PFSK-1 (cell line): Measurements from ENCODE around the gene XRRA1.

Source experiments
- FOXP2 ChIP-seq: optimal IDR thresholded peaks from 2 replicates; pipeline ENCODE3; 2011; ENCODE audit warnings: borderline replicate concordance, control low read depth, inconsistent platforms; ENCODE audit not compliant: insufficient read depth; ENCODE audit errors: extremely low read length, extremely low read depth
- POLR2AphosphoS5 ChIP-seq: IDR thresholded peaks from 2 replicates; pipeline ENCODE4 v1.6.1; 2012; ENCODE audit warnings: low read depth, mild to moderate bottlenecking, control low read depth, low read length, moderate library complexity
- REST ChIP-seq, 2 experiments: IDR thresholded peaks; 2 replicates each; pipeline versions ENCODE4 v1.6.1 to v1.8.0; 2011 to 2012; ENCODE audit warnings: low read depth in 2 of 2, low read length in 2 of 2, control low read depth in 1 of 2, inconsistent platforms in 1 of 2, mild to moderate bottlenecking in 1 of 2, moderate library complexity in 1 of 2; ENCODE audit not compliant: insufficient read depth in 1 of 2
- SIN3A ChIP-seq: IDR thresholded peaks from 2 replicates; pipeline ENCODE4 v1.6.1; 2012; ENCODE audit warnings: mild to moderate bottlenecking, low read length, moderate library complexity, borderline replicate concordance; ENCODE audit not compliant: insufficient read depth
- TAF1 ChIP-seq: IDR thresholded peaks from 2 replicates; pipeline ENCODE4 v1.6.1; 2012; ENCODE audit warnings: low read length, control low read depth, borderline replicate concordance; ENCODE audit not compliant: insufficient read depth

XRRA1 gene

GRCh38 chr11:74929431-74930363 is 19.2 kb downstream of the XRRA1 start:
- TF ChIP-seq SIN3A (no peak), REST (IDR thresholded peaks at IDR 0.05; ENCODE audit: insufficient read depth in 1 of 2, low read depth in 2 of 2, low read length in 2 of 2) (no peak), POLR2AphosphoS5 (no peak), TAF1 (no peak), FOXP2 (no peak)

DNA sequence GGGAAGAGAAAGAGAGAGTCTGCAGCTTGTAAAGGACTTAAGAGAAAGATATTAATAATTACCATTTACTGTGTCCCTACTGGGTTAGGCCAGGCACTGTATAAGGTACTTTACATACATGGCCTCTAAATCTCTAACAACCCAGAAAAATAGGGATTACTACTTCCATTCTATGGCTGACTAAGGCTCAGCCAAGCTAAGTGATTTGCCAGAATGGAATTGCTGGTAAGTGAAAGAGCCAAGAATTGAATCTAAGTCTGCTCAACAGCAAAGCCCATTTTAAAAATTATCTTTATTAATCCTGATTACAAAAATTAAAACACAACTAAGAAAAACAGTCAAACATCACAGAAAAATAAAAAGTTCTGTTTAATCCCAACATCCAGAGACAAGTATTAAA is 21.4 kb downstream of the XRRA1 start:
- TF ChIP-seq SIN3A (no peak), FOXP2 (no peak), REST (IDR thresholded peaks at IDR 0.05; ENCODE audit: insufficient read depth in 1 of 2, low read depth in 2 of 2, low read length in 2 of 2) (no peak), TAF1 (no peak), POLR2AphosphoS5 (no peak)

DNA sequence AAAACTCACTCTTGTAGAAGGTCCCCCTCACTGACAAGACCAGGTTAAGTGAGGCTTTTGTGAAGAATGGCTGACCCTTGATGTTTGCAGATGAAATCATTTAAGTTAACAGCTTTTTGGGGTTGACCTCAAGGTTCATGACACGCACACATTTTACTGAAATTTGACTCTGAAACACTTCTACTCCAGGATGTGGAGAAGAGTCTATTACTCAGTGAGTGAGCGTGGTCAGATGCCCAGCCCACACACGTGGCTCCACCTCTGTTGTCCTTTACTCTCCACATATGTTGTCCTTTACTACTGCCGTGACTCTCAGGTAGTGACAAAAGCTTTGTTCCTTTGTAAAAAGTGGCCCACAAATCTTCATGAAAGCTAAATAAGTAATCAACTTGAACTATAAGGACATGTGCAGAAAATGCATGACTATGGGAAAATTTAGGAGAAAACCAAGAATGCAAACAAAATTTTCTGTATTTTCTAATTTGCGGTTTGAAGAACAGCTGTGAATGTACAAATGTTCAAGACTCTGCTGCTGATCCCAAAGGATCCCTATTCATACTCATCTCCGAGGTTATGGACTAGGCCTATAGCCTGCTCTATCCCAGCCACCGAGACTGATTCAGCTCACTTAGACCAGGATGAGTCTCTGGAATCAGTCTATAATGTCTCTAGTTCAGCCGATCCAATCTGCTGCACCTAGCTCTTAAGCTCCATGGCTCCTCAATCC is 22.4 kb downstream of the XRRA1 start:
- no peak for TF ChIP-seq FOXP2

- TF ChIP-seq POLR2AphosphoS5 (no peak), REST (IDR thresholded peaks at IDR 0.05; ENCODE audit: insufficient read depth in 1 of 2, low read depth in 2 of 2, low read length in 2 of 2) (no peak), SIN3A (no peak), FOXP2 (no peak), TAF1 (no peak)
These were observed 23.6 kb downstream of the XRRA1 start for GRCh38 chr11:74925281-74925680.

DNA sequence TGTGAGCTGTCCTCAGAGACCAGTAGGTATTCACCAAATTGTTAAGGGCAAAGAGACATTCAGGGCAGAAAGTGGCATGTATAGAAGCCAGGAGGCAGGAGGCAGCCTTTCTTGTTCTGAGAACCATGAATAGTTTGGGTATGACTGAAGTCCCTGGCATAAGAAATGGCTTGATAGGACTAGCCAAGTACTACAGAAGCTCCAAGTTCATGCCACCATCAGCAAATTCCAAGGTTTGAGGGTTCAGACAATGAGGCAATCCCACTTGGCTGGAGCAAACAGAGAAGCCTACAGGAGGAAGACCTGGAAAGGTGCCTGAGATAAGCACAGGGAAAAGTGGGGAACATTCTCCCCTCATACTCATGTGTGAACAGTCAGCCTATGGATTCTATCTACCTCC is 25.8 kb downstream of the XRRA1 start:
- TF ChIP-seq POLR2AphosphoS5 (no peak), TAF1 (no peak), SIN3A (no peak), FOXP2 (no peak), REST (IDR thresholded peaks at IDR 0.05; ENCODE audit: insufficient read depth in 1 of 2, low read depth in 2 of 2, low read length in 2 of 2) (no peak)
